Nephron progenitor cell (in vitro differentiated cells): ENCODE data around the gene GPR158.

Source experiments
- DNase-seq: peaks from one replicate; pipeline ENCODE4 v3.0.0; 2021
- H3K27ac Mint-ChIP-seq: 2 replicates; pipeline ENCODE4 v1.8.0; 2021; ENCODE audit warnings: mild to moderate bottlenecking, moderate library complexity, mixed read lengths
- H3K27me3 Mint-ChIP-seq: 2 replicates; pipeline ENCODE4 v1.8.0; 2021; ENCODE audit warnings: mild to moderate bottlenecking, low read depth, mixed read lengths; ENCODE audit not compliant: poor library complexity
- H3K36me3 Mint-ChIP-seq: 2 replicates; pipeline ENCODE4 v1.8.0; 2021; ENCODE audit warnings: low read depth, mixed read lengths
- H3K4me1 Mint-ChIP-seq: 2 replicates; pipeline ENCODE4 v1.8.0; 2021; ENCODE audit warnings: mixed read lengths
- H3K4me3 Mint-ChIP-seq: 2 replicates; pipeline ENCODE4 v1.8.0; 2021; ENCODE audit warnings: mild to moderate bottlenecking, moderate library complexity, mixed read lengths
- H3K9me3 Mint-ChIP-seq: 2 replicates; pipeline ENCODE4 v1.8.0; 2021; ENCODE audit warnings: mild to moderate bottlenecking, moderate library complexity, mixed read lengths
- TF ChIP-seq, protein P1 (sequence below): fragments of 200-600 bp; sonication (generic); IDR thresholded peaks from 2 replicates; pipeline ENCODE4 v1.5.0; 2021; ENCODE audit warnings: antibody characterized with exemption

GPR158 gene

DNA sequence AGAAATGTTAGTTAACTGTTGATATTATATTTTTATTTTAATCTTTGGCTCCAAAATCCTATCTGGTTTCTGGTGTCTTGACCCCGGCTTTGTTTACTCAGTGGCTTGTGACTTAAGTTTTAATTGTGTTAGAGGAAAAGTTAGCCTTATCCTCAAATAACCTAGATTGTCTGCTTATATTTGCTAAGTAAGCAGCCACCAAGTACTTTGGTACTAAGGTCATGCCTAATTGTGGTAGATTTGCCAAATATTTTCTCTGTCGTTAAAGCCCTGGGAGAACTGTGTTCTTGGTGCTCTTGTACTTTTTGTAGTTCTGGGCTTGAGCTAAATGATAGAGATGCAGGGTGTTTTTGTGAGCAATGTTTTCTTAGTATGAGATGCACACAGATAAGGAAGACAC, 34.8 kb downstream of the GPR158 start:
- H3K4me1 Mint-ChIP-seq: no peaks in the 10 kb centered on the region
- no peak for DNase-seq
- no peaks in the 10 kb centered on the region for H3K36me3 Mint-ChIP-seq
- no peaks in the 10 kb centered on the region for H3K9me3 Mint-ChIP-seq
- no peak overlapping the region for H3K27ac Mint-ChIP-seq
- TF ChIP-seq, protein P1, sequence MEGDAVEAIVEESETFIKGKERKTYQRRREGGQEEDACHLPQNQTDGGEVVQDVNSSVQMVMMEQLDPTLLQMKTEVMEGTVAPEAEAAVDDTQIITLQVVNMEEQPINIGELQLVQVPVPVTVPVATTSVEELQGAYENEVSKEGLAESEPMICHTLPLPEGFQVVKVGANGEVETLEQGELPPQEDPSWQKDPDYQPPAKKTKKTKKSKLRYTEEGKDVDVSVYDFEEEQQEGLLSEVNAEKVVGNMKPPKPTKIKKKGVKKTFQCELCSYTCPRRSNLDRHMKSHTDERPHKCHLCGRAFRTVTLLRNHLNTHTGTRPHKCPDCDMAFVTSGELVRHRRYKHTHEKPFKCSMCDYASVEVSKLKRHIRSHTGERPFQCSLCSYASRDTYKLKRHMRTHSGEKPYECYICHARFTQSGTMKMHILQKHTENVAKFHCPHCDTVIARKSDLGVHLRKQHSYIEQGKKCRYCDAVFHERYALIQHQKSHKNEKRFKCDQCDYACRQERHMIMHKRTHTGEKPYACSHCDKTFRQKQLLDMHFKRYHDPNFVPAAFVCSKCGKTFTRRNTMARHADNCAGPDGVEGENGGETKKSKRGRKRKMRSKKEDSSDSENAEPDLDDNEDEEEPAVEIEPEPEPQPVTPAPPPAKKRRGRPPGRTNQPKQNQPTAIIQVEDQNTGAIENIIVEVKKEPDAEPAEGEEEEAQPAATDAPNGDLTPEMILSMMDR: no peak
- H3K27me3 Mint-ChIP-seq: no peaks in the 10 kb centered on the region
- H3K4me3 Mint-ChIP-seq: no peak overlapping the region

DNA sequence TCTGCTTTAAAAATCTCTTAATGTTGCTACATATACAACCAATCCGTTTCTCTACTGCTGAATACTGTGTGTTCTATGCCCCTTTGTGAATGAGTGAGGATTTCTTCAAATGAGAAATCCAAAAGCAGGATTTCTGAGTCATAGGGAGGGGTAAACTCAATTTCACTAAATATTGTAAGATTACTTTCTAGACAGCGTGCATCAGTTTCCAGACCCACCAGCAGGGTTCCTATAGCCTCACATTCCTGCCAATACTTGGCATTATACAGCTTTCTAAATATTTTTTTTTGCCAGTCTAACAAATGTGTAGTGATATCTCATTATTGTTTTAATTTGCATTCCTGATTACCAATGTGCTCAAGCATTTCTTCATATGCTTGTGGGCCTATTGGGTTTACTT, 35.5 kb downstream of the GPR158 start:
- H3K36me3 Mint-ChIP-seq: no peaks in the 10 kb centered on the region
- no peak overlapping the region for H3K4me3 Mint-ChIP-seq
- DNase-seq: no peak
- H3K27ac Mint-ChIP-seq: no peak overlapping the region
- no peaks in the 10 kb centered on the region for H3K9me3 Mint-ChIP-seq
- H3K27me3 Mint-ChIP-seq: no peaks in the 10 kb centered on the region
- no peaks in the 10 kb centered on the region for H3K4me1 Mint-ChIP-seq
- TF ChIP-seq, protein P1: no peak

DNA sequence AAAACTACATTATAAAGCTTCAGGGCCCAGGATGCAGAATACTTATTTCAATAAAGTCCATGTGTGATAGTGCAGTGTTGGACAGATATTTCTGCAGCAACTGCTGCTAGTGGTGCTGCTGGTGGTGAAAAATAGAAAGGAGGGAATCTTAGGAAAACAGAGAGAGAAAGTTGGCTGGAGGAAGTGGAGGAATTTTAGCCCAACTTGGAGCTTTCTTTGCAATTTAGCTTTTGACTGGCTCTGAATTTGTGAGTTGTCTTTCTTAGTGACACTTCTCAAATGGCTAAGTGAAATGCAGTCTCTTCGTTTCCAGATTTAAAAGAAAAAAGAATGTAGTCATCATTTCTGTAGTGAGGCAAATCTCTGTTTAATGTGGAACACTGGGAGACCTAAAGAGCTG, 45.4 kb downstream of the GPR158 start:
- no peak for DNase-seq
- Mint-ChIP-seq H3K4me3 (no peak overlapping the region), H3K9me3 (no peaks in the 10 kb centered on the region), H3K36me3 (no peaks in the 10 kb centered on the region), H3K27ac (no peak overlapping the region), H3K4me1 (no peaks in the 10 kb centered on the region), H3K27me3 (no peaks in the 10 kb centered on the region)
- TF ChIP-seq, protein P1: no peak

DNA sequence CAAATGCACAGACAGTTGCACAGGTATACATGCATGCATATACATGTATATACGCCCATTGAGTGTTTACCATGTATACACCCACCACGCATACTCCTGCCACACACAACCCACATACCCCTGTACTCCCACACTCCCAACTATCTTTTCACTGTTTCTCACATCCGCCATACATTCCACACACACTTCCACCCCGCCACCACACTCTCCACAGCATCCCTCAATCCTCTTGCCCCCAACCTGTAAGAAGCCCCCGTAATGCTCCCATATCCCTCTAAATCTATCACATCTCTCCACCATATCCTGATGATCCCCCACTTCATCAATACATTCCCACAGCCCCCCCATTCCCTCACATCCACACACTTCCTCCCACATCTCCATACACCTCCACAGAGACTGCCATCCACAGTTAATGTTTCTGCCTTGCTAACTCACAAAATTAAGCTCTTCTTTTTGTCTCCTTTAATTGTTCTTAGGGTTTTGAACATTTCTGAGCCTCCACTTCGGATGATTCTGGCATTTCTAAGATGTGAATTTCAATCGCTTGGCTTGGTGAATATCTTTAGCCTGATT, 47.4 kb downstream of the GPR158 start:
- Mint-ChIP-seq H3K36me3 (no peaks in the 10 kb centered on the region), H3K9me3 (no peaks in the 10 kb centered on the region), H3K27me3 (no peaks in the 10 kb centered on the region), H3K27ac (no peak overlapping the region), H3K4me1 (no peaks in the 10 kb centered on the region), H3K4me3 (no peak overlapping the region)
- TF ChIP-seq, protein P1: no peak
- DNase-seq: no peak

DNA sequence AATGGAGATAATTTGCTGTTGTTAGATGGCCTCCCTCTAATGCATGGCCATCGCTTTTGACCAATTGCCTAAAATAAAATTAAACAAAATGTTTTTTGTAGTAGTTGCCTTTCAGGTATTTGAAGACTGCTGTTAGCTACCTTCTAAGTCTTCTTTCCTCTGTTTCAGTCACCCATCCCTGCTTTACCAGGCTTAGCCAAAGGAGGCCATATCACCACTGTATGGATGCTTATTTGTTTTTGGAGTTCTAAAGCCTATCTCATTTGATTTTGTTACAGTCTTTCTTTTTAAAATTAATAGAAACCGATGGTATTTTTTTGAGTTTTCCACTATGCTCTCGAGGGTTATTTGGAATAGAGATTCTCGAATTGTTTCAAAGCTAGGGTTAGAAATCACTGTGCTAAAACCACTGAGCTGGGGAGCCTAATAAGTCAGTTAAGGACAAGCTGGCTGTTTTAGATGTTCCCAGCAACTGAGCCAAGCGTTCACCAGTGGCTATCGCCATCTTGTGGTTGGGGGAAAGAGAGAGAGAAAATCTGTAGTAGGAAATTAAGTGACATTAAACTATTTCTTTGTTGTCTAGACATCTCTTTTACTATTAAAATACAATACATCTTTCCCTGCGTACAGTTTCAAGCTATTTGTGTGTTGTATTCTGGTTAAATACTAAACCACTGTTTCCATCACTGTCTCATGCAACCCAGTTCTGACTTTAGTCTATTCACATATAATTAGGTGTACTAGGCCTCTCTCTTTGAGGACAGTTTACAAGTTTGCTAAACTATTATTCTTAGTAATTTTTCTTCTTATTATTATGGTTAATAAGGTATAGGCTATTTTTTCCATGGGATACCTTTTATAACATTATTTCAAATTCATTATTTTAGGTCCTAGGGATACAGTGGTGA, 52.2 kb downstream of the GPR158 start:
- H3K36me3 Mint-ChIP-seq: no peaks in the 10 kb centered on the region
- DNase-seq: peak; percentile 43
- H3K4me1 Mint-ChIP-seq: no peaks in the 10 kb centered on the region
- TF ChIP-seq, protein P1: peak; percentile 78
- H3K4me3 Mint-ChIP-seq: no peak overlapping the region
- H3K27ac Mint-ChIP-seq: no peak overlapping the region
- no peaks in the 10 kb centered on the region for H3K9me3 Mint-ChIP-seq
- no peaks in the 10 kb centered on the region for H3K27me3 Mint-ChIP-seq
